GM12891 (cell line): ENCODE results near the gene PRKCB.

Experiments used
- DNase-seq: peaks from one replicate; pipeline ENCODE4 v3.0.0; 2011; ENCODE audit warnings: low spot score; ENCODE audit not compliant: insufficient read length
- FAIRE-seq: peaks from 2 replicates; lab custom pipeline; 2011; peaks lifted over from hg19 to GRCh38; lab: Jason Lieb, UNC
- PAX5 ChIP-seq: IDR thresholded peaks from 2 replicates; pipeline ENCODE4 v1.6.1; 2011; ENCODE audit warnings: low read length, moderate library complexity, mild to moderate bottlenecking; ENCODE audit not compliant: insufficient read depth, severe bottlenecking
- POLR2A ChIP-seq: IDR thresholded peaks from 2 replicates; pipeline ENCODE4 v1.6.1; 2011; ENCODE audit warnings: low read depth, low read length, control low read depth
- POLR2AphosphoS5 ChIP-seq: IDR thresholded peaks from 2 replicates; pipeline ENCODE4 v1.6.1; 2011; ENCODE audit warnings: low read depth, low read length, control low read depth
- POU2F2 ChIP-seq: IDR thresholded peaks from 2 replicates; pipeline ENCODE4 v1.6.1; 2011; ENCODE audit warnings: low read depth, mild to moderate bottlenecking, control low read depth, low read length, moderate library complexity
- SPI1 ChIP-seq: IDR thresholded peaks from 2 replicates; pipeline ENCODE4 v1.6.1; 2011; ENCODE audit warnings: low read depth, low read length, control low read depth
- TAF1 ChIP-seq: IDR thresholded peaks from 2 replicates; pipeline ENCODE4 v1.6.1; 2011; ENCODE audit warnings: low read depth, low read length, control low read depth

The PRKCB gene

DNA sequence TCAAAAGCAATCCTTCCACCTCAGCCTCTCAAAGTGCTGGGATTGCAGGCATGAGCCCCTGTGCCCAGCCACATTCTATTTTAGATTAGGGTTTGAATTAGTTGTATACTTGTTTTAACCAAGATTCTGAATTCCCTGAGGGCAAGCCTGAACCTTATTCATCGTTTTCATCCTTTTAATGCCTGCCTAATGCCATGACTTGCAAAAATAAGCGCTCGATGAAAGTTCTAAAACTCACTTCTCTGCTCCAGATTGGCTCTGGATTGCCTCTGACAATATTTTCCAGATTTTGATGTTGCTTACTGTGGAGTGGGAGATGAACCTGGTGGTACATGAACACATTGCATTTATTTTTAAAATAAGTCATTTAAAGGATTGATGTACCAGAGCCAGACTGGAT lies 329.5 kb downstream of the PRKCB start:
- TF ChIP-seq POU2F2 (no peak), TAF1 (no peak), PAX5 (no peak), SPI1 (no peak), POLR2A (no peak), POLR2AphosphoS5 (no peak)
- DNase-seq (no peak), FAIRE-seq (no peak)

- no peak for DNase-seq
- no peak for TF ChIP-seq POLR2AphosphoS5
- no peak for TF ChIP-seq POLR2A
- no peak for TF ChIP-seq SPI1
- no peak for TF ChIP-seq POU2F2
- TF ChIP-seq TAF1: no peak
- TF ChIP-seq PAX5: no peak
- peak; percentile 26 for FAIRE-seq
Measured at GRCh38 chr16:24166661-24167528, 331.1 kb downstream of the PRKCB start.

- DNase-seq (no peak), FAIRE-seq (no peak)
- TF ChIP-seq POLR2A (no peak), POLR2AphosphoS5 (no peak), SPI1 (no peak), PAX5 (no peak), TAF1 (no peak)
Measured at GRCh38 chr16:24168856-24169255, 333.1 kb downstream of the PRKCB start.

- DNase-seq: no peak
- TF ChIP-seq POLR2A (no peak), TAF1 (no peak), SPI1 (no peak), POU2F2 (no peak), PAX5 (no peak)
- FAIRE-seq: no peak
Measured at GRCh38 chr16:24170407-24170806, 334.6 kb downstream of the PRKCB start.

DNA sequence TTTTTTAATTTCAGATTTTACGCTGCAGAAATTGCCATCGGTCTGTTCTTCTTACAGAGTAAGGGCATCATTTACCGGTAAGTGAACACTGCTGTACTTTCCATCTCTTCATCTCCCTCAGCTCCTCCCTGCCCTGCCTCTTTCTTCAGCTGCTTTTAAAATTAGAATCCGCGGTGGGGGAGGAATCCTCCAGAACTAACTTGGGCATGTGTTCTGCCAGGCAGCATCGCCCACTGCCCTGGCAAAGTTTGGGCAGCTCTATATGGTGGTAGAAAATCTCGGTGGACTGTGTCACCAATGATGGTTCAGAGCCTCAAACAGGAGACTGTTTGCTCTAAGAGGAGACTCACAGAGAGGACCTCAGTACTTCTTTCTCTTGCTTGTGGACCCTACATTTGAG lies 338.7 kb downstream of the PRKCB start:
- TF ChIP-seq POU2F2 (no peak), POLR2A (no peak), POLR2AphosphoS5 (no peak), PAX5 (no peak)
- DNase-seq (no peak), FAIRE-seq (no peak)

DNA sequence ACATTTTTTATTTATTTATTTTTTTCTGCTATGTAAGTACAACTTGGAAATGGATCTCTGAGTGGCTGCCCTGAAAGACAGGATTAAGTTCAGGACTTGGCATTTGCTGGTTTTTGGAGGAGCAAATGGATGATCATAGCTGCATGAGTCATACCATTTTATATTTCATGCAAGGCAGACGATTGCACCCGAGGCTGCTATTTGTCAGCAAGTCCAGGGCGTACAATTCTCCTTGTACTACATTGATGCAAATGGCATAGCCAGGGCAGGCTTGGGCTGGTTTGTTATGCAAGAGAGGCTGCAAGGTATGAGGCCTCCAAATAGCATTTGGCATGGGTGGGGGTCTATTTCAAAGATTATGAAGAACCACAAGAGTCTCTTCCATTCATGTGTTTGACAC lies 339.2 kb downstream of the PRKCB start:
- no peak for TF ChIP-seq PAX5
- no peak for TF ChIP-seq POU2F2
- no peak for TF ChIP-seq SPI1
- TF ChIP-seq POLR2A: no peak
- no peak for TF ChIP-seq POLR2AphosphoS5
- no peak for TF ChIP-seq TAF1
- DNase-seq: no peak
- FAIRE-seq: no peak

GRCh38 chr16:24178496-24178895 lies 342.7 kb downstream of the PRKCB start:
- TF ChIP-seq POLR2AphosphoS5: no peak
- no peak for TF ChIP-seq POU2F2
- TF ChIP-seq PAX5: no peak
- TF ChIP-seq SPI1: no peak
- TF ChIP-seq POLR2A: no peak
- TF ChIP-seq TAF1: no peak
- no peak for DNase-seq
- FAIRE-seq: no peak

GRCh38 chr16:24180451-24180850 lies 344.7 kb downstream of the PRKCB start:
- TF ChIP-seq PAX5: no peak
- no peak for TF ChIP-seq SPI1
- TF ChIP-seq POU2F2: no peak
- no peak for TF ChIP-seq POLR2A
- TF ChIP-seq POLR2AphosphoS5: no peak
- TF ChIP-seq TAF1: no peak
- FAIRE-seq (no peak), DNase-seq (no peak)

DNA sequence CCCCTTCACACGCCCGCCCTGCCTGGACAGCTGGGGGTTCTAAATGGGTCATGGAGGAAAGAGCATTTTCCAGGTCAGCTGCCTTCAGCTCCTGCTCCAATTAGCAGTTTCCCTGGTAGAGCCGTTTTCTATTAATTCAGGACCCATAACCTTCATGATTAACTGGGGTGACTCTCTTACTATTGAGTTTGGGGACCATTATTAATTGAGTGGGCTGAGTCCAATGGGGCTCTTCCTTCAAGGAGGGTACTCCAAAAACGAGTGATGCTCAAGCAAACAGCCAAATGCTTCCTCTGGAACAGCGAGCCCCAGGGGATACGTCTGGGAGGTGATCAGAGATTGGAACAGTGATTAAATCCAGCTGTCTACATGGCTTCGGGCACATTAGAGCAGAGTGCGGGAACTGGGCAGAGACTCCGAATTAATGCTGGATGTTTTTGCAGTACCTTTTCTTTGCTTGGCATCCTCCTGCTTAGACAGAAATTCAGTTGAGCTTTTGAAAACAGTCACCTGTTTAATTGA lies 352.3 kb downstream of the PRKCB start:
- TF ChIP-seq POLR2A (no peak), POU2F2 (no peak), PAX5 (no peak), POLR2AphosphoS5 (no peak), SPI1 (no peak), TAF1 (no peak)
- no peak for DNase-seq
- no peak for FAIRE-seq
